Esophagus squamous epithelium (tissue), 5 donors: Measurements from ENCODE around the gene KDM3A. TPM values are rescaled to one million over a fixed set of nuclear protein-coding genes. Genes with fewer than 3 reads are reported as not detected.

Experiments
- DNase-seq: peaks from one replicate; lab custom pipeline; 2025; lab: John Stamatoyannopoulos, UW
- H3K27ac ChIP-seq, 4 donors: fragments of 200-600 bp; sonication (generic); one replicate each; pipeline ENCODE4 v1.5.1; 2016 to 2019; ENCODE audit warnings: mild to moderate bottlenecking in 1 of 4
- H3K27me3 ChIP-seq, 4 donors: fragments of 200-600 bp; sonication (generic); 1 replicate in 3 of 4; 2 replicates in 1 of 4; pipeline versions ENCODE4 v1.5.1 to v1.6.0; 2017 to 2021; ENCODE audit warnings: antibody characterized with exemption in 1 of 4
- H3K36me3 ChIP-seq, 3 donors: fragments of 200-600 bp; sonication (generic); one replicate each; pipeline ENCODE4 v1.5.1; 2016 to 2019
- H3K4me1 ChIP-seq, 3 donors: fragments of 200-600 bp; sonication (generic); one replicate each; pipeline ENCODE4 v1.5.1; 2017 to 2019
- H3K4me3 ChIP-seq, 4 donors: fragments of 200-600 bp; sonication (generic); 1 replicate in 3 of 4; 2 replicates in 1 of 4; pipeline ENCODE4 v1.5.1; 2016 to 2019; ENCODE audit warnings: mild to moderate bottlenecking in 2 of 4, moderate library complexity in 1 of 4
- H3K9me3 ChIP-seq, 3 donors: fragments of 200-600 bp; sonication (generic); one replicate each; pipeline ENCODE4 v1.5.1; 2016 to 2019
- CTCF ChIP-seq, 6 experiments: fragments of 450-650 bp in 4 of 6; fragments of 200-600 bp in 2 of 6; sonication (generic) in 2 of 6; IDR thresholded peaks; one replicate each; pipeline ENCODE4 v1.5.1; 2016 to 2019; ENCODE audit warnings: antibody characterized with exemption in 6 of 6, mild to moderate bottlenecking in 4 of 6, moderate library complexity in 4 of 6
- POLR2A ChIP-seq, 4 donors: fragments of 450-650 bp; IDR thresholded peaks; one replicate each; pipeline ENCODE4 v1.6.1; 2017; ENCODE audit warnings: antibody characterized with exemption in 4 of 4, mild to moderate bottlenecking in 4 of 4, moderate library complexity in 3 of 4
- WGBS, 2 donors: methylation state at CpG; one replicate each; pipeline ENCODE4 v1.1.5; 2018; 5-methylcytosine and 5-hydroxymethylcytosine counted together
- intact Hi-C: fragments of 100-400 bp; cut with DNase I; formaldehyde crosslinking; loops from one replicate; pipeline ENCODE4 v1.15.0; 2022
- total RNA-seq, 4 donors: library from RNA; depleted of rRNA; stranded (reverse); fragments of >200 nt; gene quantifications; one replicate each; pipeline ENCODE4 v1.1.0, GENCODE V29; 2016
- donor health status: DM: yes; HTN: yes; CAD: no.

KDM3A gene
- total RNA-seq, result 10 to 100 TPM; 22.0 to 60.7 (median 23.9) TPM

GRCh38 chr2:86440631-86441391, at the start of gene KDM3A:
Gene KDM3A, plus strand, starts transcription at chr2:86441371. Its CDS starts 677 bp downstream, at chr2:86442048.
- peaks cover 0 to 32% (median 18%) of the 10 kb centered on the region in 3 donors for H3K9me3 ChIP-seq
- WGBS, 2 donors, result 0 to 1% methylated on average over 22 to 42 of the region's 51 CpGs
- H3K36me3 ChIP-seq, result peaks cover 0 to 19% (median 0%) of the 10 kb centered on the region in 3 donors
- TF ChIP-seq POLR2A (IDR thresholded peaks at IDR 0.05) (no peak), CTCF (IDR thresholded peaks at IDR 0.05) (peak in 3 of 6 experiments; percentile 5 to 40 (median 14))
- H3K27ac ChIP-seq, result peak within 1 kb of the TSS; percentile 98 to 99 (median 98)
- peak within 1 kb of the TSS; percentile 64 to 83 (median 76) for H3K4me3 ChIP-seq
- intact Hi-C loops, result no loop called here
- no peaks in the 10 kb centered on the region for H3K27me3 ChIP-seq
- peak; percentile 99 for DNase-seq
- peaks cover 12 to 33% (median 22%) of the 10 kb centered on the region in 3 donors for H3K4me1 ChIP-seq

GRCh38 chr2:86392873-86393518, 48.2 kb upstream of the KDM3A start:
- WGBS, 2 donors, result 88% methylated on average over 6 of the region's 6 CpGs
- Histone ChIP-seq H3K27me3 (no peaks in the 10 kb centered on the region), H3K4me3 (no peak overlapping the region), H3K9me3 (no peaks in the 10 kb centered on the region), H3K27ac (peak overlapping the region in 1 of 4 donors; percentile 3), H3K4me1 (peaks cover 0 to 12% (median 4%) of the 10 kb centered on the region in 3 donors), H3K36me3 (no peaks in the 10 kb centered on the region)
- no peak for DNase-seq
- intact Hi-C loops, result no loop called here
- no peak for TF ChIP-seq CTCF (IDR thresholded peaks at IDR 0.05)
- no peak for TF ChIP-seq POLR2A (IDR thresholded peaks at IDR 0.05)

- no peak for DNase-seq
- TF ChIP-seq POLR2A (IDR thresholded peaks at IDR 0.05), result no peak
- TF ChIP-seq CTCF (IDR thresholded peaks at IDR 0.05), result no peak
Observed at GRCh38 chr2:86393521-86394491, 47.4 kb upstream of the KDM3A start.

GRCh38 chr2:86396291-86396785, 44.8 kb upstream of the KDM3A start:
- DNase-seq, result no peak
- H3K27ac ChIP-seq, result no peak overlapping the region

More at GRCh38 chr2:86393521-86394491, 47.4 kb upstream of the KDM3A start:
- Histone ChIP-seq H3K27me3 (no peaks in the 10 kb centered on the region), H3K4me3 (no peak overlapping the region), H3K36me3 (no peaks in the 10 kb centered on the region), H3K4me1 (peaks cover 0 to 12% (median 4%) of the 10 kb centered on the region in 3 donors), H3K27ac (peak overlapping the region in 2 of 4 donors; percentile 11 to 32), H3K9me3 (no peaks in the 10 kb centered on the region)
- WGBS, 2 donors, result 28 to 78% methylated on average over 1 of the region's 1 CpG
- intact Hi-C loops, result no loop called here

More at GRCh38 chr2:86396291-86396785, 44.8 kb upstream of the KDM3A start:
- WGBS, 2 donors, result 52 to 66% methylated on average over 6 of the region's 6 CpGs
- peaks cover 0 to 12% (median 4%) of the 10 kb centered on the region in 3 donors for H3K4me1 ChIP-seq
- H3K27me3 ChIP-seq, result no peaks in the 10 kb centered on the region
- H3K4me3 ChIP-seq, result no peak overlapping the region
- no peaks in the 10 kb centered on the region for H3K36me3 ChIP-seq
- no peaks in the 10 kb centered on the region for H3K9me3 ChIP-seq
- intact Hi-C loops, result no loop called here
- peak in 5 of 6 experiments; percentile 32 to 62 (median 47) for TF ChIP-seq CTCF (IDR thresholded peaks at IDR 0.05)
- no peak for TF ChIP-seq POLR2A (IDR thresholded peaks at IDR 0.05)
